B cell (primary cell): ENCODE measurements around the gene PCDHGA8. TPM values are rescaled to one million over a fixed set of nuclear protein-coding genes. Genes with fewer than 3 reads are reported as not detected.

ENCODE experiments used
- ATAC-seq: fragments of 200-7000 bp; cut with Tn5 transposase; one replicate; pipeline ENCODE4 v1.10.0; 2021; ENCODE audit warnings: low read depth, mild to moderate bottlenecking, moderate number of reproducible peaks, moderate library complexity
- CTCF ChIA-PET: fragments of 350-600 bp; sonication (Branson Sonifier 250); formaldehyde crosslinking; loops from one replicate; lab custom pipeline; 2021; ENCODE audit warnings: antibody characterized with exemption, inconsistent platforms; lab: Charles Lee
- POLR2A ChIA-PET: fragments of 350-600 bp; sonication (Branson Sonifier 250); formaldehyde crosslinking; loops from one replicate; lab custom pipeline; 2021; ENCODE audit warnings: antibody characterized with exemption; lab: Charles Lee
- DNase-seq: peaks from one replicate; pipeline ENCODE4 v3.0.0; 2013
- H2AFZ ChIP-seq: 2 replicates; pipeline ENCODE4 v1.6.1; 2012; ENCODE audit warnings: mild to moderate bottlenecking, low read depth, low read length; ENCODE audit not compliant: insufficient read depth, poor library complexity, severe bottlenecking
- H3K27ac ChIP-seq, 2 donors: 1 replicate in 1 of 2; 2 replicates in 1 of 2; pipeline ENCODE4 v1.5.1; 2012 to 2013; ENCODE audit warnings: low read length in 2 of 2, mild to moderate bottlenecking in 2 of 2, moderate library complexity in 1 of 2
- H3K27me3 ChIP-seq, 4 experiments: fragments of 200-600 bp in 1 of 4; sonication (generic) in 1 of 4; replicated peaks in 1 of 4; 1 replicate in 2 of 4; 2 replicates in 2 of 4; pipeline versions ENCODE4 v1.6.1 to v1.7.0; 2013 to 2016; ENCODE audit warnings: low read length in 3 of 4, mild to moderate bottlenecking in 2 of 4, mixed read lengths in 1 of 4, moderate library complexity in 1 of 4; ENCODE audit not compliant: insufficient read depth in 4 of 4, control insufficient read depth in 3 of 4; ENCODE audit errors: control extremely low read depth in 1 of 4
- H3K36me3 ChIP-seq, 2 experiments: replicated peaks in 1 of 2; 1 replicate in 1 of 2; 2 replicates in 1 of 2; pipeline versions ENCODE4 v1.6.1 to v1.7.1; 2013; ENCODE audit warnings: low read length in 1 of 2; ENCODE audit not compliant: insufficient read depth in 2 of 2, control insufficient read depth in 1 of 2; ENCODE audit errors: control extremely low read depth in 1 of 2, extremely low read depth in 1 of 2
- H3K4me1 ChIP-seq, 2 donors: fragments of 200-600 bp in 1 of 2; sonication (generic) in 1 of 2; 1 replicate in 1 of 2; 2 replicates in 1 of 2; pipeline versions ENCODE4 v1.5.1 to v1.6.1; 2013 to 2017; ENCODE audit warnings: low read length in 2 of 2; ENCODE audit not compliant: control insufficient read depth in 2 of 2, insufficient read depth in 2 of 2
- H3K4me2 ChIP-seq: replicated peaks from 2 replicates; pipeline ENCODE3; 2012; ENCODE audit warnings: mild to moderate bottlenecking, low read depth, low read length; ENCODE audit not compliant: poor library complexity, severe bottlenecking
- H3K4me3 ChIP-seq, 5 experiments: fragments of 200-600 bp in 1 of 5; sonication (generic) in 1 of 5; 1 replicate in 3 of 5; 2 replicates in 2 of 5; pipeline versions ENCODE4 v1.5.1 to v1.7.0; 2011 to 2016; ENCODE audit warnings: low read length in 4 of 5, mild to moderate bottlenecking in 4 of 5, low read depth in 2 of 5, control low read depth in 1 of 5, moderate library complexity in 1 of 5; ENCODE audit not compliant: insufficient read depth in 1 of 5; ENCODE audit errors: control extremely low read depth in 1 of 5, extremely low read depth in 1 of 5
- H3K79me2 ChIP-seq: fragments of 200-600 bp; sonication (generic); one replicate; pipeline ENCODE4 v1.6.0; 2016; ENCODE audit warnings: low read length; ENCODE audit not compliant: control insufficient read depth, insufficient read depth
- H3K9ac ChIP-seq: fragments of 200-600 bp; sonication (generic); 2 replicates; pipeline ENCODE4 v1.6.1; 2017; ENCODE audit warnings: mild to moderate bottlenecking, low read length, moderate library complexity
- H3K9me3 ChIP-seq, 3 donors: one replicate each; pipeline versions ENCODE4 v1.6.1 to v1.7.1; 2013; ENCODE audit warnings: low read length in 2 of 3; ENCODE audit not compliant: control insufficient read depth in 2 of 3, insufficient read depth in 1 of 3; ENCODE audit errors: control extremely low read depth in 1 of 3
- H4K20me1 ChIP-seq: 2 replicates; pipeline ENCODE4 v1.6.0; 2012; ENCODE audit warnings: mild to moderate bottlenecking, low read length; ENCODE audit not compliant: insufficient read depth, control insufficient read depth, poor library complexity, severe bottlenecking
- H3K27ac Mint-ChIP-seq: one replicate; pipeline ENCODE4 v1.8.0; 2021; ENCODE audit warnings: mixed read lengths
- H3K27me3 Mint-ChIP-seq: one replicate; pipeline ENCODE4 v1.8.0; 2021; ENCODE audit warnings: mixed read lengths
- H3K4me1 Mint-ChIP-seq: one replicate; pipeline ENCODE4 v1.8.0; 2021; ENCODE audit warnings: mixed read lengths
- H3K4me3 Mint-ChIP-seq: one replicate; pipeline ENCODE4 v1.8.0; 2021; ENCODE audit warnings: mixed read lengths
- H3K9me3 Mint-ChIP-seq: one replicate; pipeline ENCODE4 v1.8.0; 2022; ENCODE audit warnings: mixed read lengths; ENCODE audit not compliant: insufficient read depth
- EZH2 ChIP-seq: IDR thresholded peaks from 2 replicates; pipeline ENCODE4 v1.6.1; 2012; ENCODE audit warnings: borderline replicate concordance, low read depth, mild to moderate bottlenecking, moderate library complexity, low read length; ENCODE audit not compliant: insufficient read depth, poor library complexity, severe bottlenecking
- WGBS: methylation state at CpG from one replicate; pipeline ENCODE4 v1.1.5; 2013; ENCODE audit warnings: missing lambda C conversion rate; ENCODE audit not compliant: insufficient coverage; 5-methylcytosine and 5-hydroxymethylcytosine counted together
- intact Hi-C: fragments of 100-400 bp; cut with micrococcal nuclease; formaldehyde crosslinking; loops from one replicate; pipeline ENCODE4 v1.10.0; 2022
- polyA minus RNA-seq: library from RNA; depleted of rRNA, polyadenylated mRNA; stranded (reverse); fragments of >200 nt; gene quantifications from 2 replicates; pipeline ENCODE4 v1.2.3, GENCODE V29; 2012
- polyA plus RNA-seq: library from polyadenylated mRNA; depleted of rRNA; stranded (reverse); fragments of >200 nt; gene quantifications from 2 replicates; pipeline ENCODE4 v1.2.3, GENCODE V29; 2012
- total RNA-seq, 2 donors: library from RNA; stranded (reverse); fragments of 120-200 nt in 1 of 2; gene quantifications; 1 replicate in 1 of 2; 2 replicates in 1 of 2; pipeline versions ENCODE4 v1.2.3 to v1.2.4, GENCODE V29; 2013 to 2022
- TF ChIP-seq, protein P1 (sequence below): fragments of 200-600 bp; IDR thresholded peaks from one replicate; pipeline ENCODE4 v1.8.0; 2022; ENCODE audit warnings: antibody characterized with exemption, mild to moderate bottlenecking

PCDHGA8 gene
- total RNA-seq (1.2 and 1.3 TPM in 2 replicates), polyA plus RNA-seq (0.06 and 0.21 TPM in 2 replicates), polyA minus RNA-seq (0.21 and 0.77 TPM in 2 replicates)
- 0.28 TPM for total RNA-seq (2013)

DNA sequence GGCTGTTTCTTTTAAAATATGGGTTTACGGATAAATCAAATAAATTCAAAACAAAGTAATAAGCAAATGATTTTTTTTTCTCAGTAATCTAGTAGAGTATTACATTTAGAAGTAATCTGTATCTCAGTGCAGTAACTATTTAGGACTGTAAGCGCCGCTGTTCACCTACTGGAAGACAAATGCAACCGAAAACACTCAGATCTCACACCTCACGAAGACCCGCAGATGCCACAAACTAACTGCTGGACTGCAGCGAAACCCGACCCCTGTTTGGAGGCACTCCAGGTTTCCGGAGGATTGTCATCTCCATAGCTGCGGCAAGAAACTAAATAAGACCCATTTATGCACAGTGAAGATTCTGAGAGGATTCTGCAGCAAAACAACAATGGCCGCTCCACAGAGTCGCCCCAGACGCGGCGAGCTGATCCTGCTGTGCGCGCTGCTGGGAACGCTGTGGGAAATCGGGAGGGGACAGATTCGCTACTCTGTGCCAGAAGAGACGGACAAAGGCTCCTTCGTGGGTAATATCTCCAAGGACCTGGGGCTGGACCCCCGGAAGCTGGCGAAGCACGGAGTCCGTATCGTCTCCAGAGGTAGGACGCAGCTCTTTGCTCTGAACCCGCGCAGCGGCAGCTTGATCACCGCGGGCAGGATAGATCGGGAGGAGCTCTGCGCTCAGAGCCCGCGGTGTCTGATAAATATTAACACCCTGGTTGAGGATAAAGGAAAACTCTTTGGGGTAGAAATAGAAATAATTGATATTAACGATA lies at the start of gene PCDHGA8:
Gene PCDHGA8 (plus strand): TSS at position 205 of the 770 bp plus-strand sequence. CDS start 181 bp downstream, at position 386.
- Histone ChIP-seq H3K9ac (no peak within 1 kb of the TSS), H3K79me2 (no peaks in the 10 kb centered on the region), H3K36me3 (no peaks in the 10 kb centered on the region), H3K27me3 (peaks cover 0 to 61% (median 38%) of the 10 kb centered on the region in 4 experiments), H3K4me2 (no peak within 1 kb of the TSS), H2AFZ (no peak within 1 kb of the TSS), H3K4me3 (no peak within 1 kb of the TSS), H3K4me1 (no peaks in the 10 kb centered on the region), H4K20me1 (no peaks in the 10 kb centered on the region), H3K27ac (no peak within 1 kb of the TSS), H3K9me3 (peaks cover 1 to 51% (median 26%) of the 10 kb centered on the region in 3 donors)
- POLR2A ChIA-PET = no interaction called here
- no peak for TF ChIP-seq EZH2
- TF ChIP-seq, protein P1, sequence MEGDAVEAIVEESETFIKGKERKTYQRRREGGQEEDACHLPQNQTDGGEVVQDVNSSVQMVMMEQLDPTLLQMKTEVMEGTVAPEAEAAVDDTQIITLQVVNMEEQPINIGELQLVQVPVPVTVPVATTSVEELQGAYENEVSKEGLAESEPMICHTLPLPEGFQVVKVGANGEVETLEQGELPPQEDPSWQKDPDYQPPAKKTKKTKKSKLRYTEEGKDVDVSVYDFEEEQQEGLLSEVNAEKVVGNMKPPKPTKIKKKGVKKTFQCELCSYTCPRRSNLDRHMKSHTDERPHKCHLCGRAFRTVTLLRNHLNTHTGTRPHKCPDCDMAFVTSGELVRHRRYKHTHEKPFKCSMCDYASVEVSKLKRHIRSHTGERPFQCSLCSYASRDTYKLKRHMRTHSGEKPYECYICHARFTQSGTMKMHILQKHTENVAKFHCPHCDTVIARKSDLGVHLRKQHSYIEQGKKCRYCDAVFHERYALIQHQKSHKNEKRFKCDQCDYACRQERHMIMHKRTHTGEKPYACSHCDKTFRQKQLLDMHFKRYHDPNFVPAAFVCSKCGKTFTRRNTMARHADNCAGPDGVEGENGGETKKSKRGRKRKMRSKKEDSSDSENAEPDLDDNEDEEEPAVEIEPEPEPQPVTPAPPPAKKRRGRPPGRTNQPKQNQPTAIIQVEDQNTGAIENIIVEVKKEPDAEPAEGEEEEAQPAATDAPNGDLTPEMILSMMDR = no peak
- H3K27ac Mint-ChIP-seq = no peak within 1 kb of the TSS
- H3K9me3 Mint-ChIP-seq = peaks cover 12% of the 10 kb centered on the region
- peaks cover 60% of the 10 kb centered on the region for H3K27me3 Mint-ChIP-seq
- intact Hi-C loops = no loop called here
- H3K4me1 Mint-ChIP-seq = no peaks in the 10 kb centered on the region
- H3K4me3 Mint-ChIP-seq = no peak within 1 kb of the TSS
- ATAC-seq (no peak), DNase-seq (no peak)
- WGBS = 44% methylated on average over 26 of the region's 38 CpGs
- CTCF ChIA-PET = interaction anchor here (3.1 kb wide), 1 partner anchor 171 kb away, joined by 13 read pairs; no protein-coding TSS in a partner anchor

DNA sequence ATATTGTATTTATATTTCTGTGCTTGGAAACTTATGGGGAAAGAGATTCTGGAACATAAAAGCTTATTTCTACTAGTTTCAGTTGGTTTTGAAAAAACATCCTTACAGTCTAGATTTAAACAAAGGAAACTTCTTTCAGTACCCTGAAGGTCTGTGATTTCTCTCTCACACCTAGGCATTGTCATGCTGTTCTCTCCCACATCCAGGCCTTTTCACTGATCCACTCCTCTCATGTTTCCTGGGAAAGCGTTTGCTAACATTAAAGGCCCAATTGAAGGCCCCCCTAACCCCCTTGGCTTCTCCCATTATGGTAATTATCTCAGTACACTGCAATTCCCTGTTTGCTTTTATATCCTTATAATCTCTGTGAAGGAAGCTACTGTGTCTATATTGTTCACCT lies 49.7 kb upstream of the PCDHGA8 start:
- no peaks in the 10 kb centered on the region for H3K4me1 Mint-ChIP-seq
- ATAC-seq = no peak
- Histone ChIP-seq H4K20me1 (no peaks in the 10 kb centered on the region), H3K9ac (no peak overlapping the region), H3K4me1 (peaks cover 0 to 5% of the 10 kb centered on the region in 2 donors), H3K79me2 (no peaks in the 10 kb centered on the region), H3K27ac (no peak overlapping the region), H3K36me3 (no peaks in the 10 kb centered on the region), H3K4me2 (no peak overlapping the region), H3K27me3 (peaks cover 0 to 59% (median 32%) of the 10 kb centered on the region in 4 experiments), H2AFZ (no peak overlapping the region), H3K9me3 (peaks cover 0 to 59% (median 46%) of the 10 kb centered on the region in 3 donors), H3K4me3 (no peak overlapping the region)
- H3K9me3 Mint-ChIP-seq = peaks cover 12% of the 10 kb centered on the region
- ChIA-PET POLR2A (no interaction called here), CTCF (no interaction called here)
- intact Hi-C loops = no loop called here
- peaks cover 56% of the 10 kb centered on the region for H3K27me3 Mint-ChIP-seq
- H3K27ac Mint-ChIP-seq = no peak overlapping the region
- no peak for TF ChIP-seq EZH2
- TF ChIP-seq, protein P1 = no peak
- WGBS = no CpG with 5 or more reads among the region's 1 CpG
- H3K4me3 Mint-ChIP-seq = no peak overlapping the region
- no peak for DNase-seq
